ENCODE data around the gene C2CD4D. TPM values are rescaled to one million over a fixed set of nuclear protein-coding genes. Genes with fewer than 3 reads are reported as not detected.
"Not testable (repeated sequence)": the region's sequence is repeated elsewhere in the genome, so short reads cannot be mapped to it uniquely, and the experiment has no call there.

Gene C2CD4D
- total RNA-seq, 1 donor from 2014 or later = not detected

DNA sequence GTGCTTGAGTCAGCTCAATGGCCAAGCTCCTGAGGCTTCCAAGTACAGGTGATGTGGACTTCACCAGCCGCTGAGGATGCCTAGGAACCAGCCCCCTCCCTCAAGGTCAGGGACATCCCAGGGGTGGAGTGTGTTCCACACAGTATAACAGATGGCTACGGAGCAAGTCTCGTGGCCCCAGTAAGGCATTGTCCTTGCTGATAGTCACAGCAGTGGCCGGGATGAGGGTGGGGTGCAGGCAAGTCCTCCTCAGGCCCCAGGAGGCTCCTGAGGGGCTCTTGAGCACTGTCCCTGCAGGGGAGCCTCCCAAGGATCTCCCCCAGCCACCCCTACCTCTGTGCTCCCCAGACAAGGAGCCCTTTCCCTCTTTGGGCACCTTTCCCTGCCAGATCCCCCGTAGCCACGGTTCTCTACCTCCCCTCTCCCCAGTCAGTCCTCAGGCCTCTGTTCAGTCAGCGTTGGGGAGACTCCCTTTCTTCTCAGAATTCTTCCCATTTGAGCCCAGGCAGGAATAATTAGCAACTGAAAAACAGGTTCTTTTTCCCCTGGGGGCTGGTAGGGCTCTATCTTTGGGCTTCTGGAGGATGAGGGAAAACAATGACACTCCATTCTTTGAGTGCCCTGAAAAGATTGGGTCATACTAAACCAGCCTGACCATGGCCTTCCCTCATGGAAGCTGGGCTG, 21.0 kb upstream of the C2CD4D start:
- H3K4me3 Mint-ChIP-seq = no peak overlapping the region
- peaks cover 9% of the 10 kb centered on the region for H3K4me1 Mint-ChIP-seq
- no peak overlapping the region for H3K27ac Mint-ChIP-seq
- H3K9me3 Mint-ChIP-seq = no peaks in the 10 kb centered on the region
- POLR2A ChIA-PET = interaction anchor here (1.5 kb wide), 1 partner anchor 21 kb away, joined by 4 read pairs; the partner anchor contains the start of gene C2CD4D
- intact Hi-C loops (cut with micrococcal nuclease) = no loop called here
- CTCF ChIA-PET = no interaction called here
- no peak for ATAC-seq (ENCODE audit: low read depth)
- H3K36me3 Mint-ChIP-seq (ENCODE audit: low read depth) = no peaks in the 10 kb centered on the region
- no peak for DNase-seq
- H3K27me3 Mint-ChIP-seq = peaks cover 8% of the 10 kb centered on the region
- TF ChIP-seq, protein P1, sequence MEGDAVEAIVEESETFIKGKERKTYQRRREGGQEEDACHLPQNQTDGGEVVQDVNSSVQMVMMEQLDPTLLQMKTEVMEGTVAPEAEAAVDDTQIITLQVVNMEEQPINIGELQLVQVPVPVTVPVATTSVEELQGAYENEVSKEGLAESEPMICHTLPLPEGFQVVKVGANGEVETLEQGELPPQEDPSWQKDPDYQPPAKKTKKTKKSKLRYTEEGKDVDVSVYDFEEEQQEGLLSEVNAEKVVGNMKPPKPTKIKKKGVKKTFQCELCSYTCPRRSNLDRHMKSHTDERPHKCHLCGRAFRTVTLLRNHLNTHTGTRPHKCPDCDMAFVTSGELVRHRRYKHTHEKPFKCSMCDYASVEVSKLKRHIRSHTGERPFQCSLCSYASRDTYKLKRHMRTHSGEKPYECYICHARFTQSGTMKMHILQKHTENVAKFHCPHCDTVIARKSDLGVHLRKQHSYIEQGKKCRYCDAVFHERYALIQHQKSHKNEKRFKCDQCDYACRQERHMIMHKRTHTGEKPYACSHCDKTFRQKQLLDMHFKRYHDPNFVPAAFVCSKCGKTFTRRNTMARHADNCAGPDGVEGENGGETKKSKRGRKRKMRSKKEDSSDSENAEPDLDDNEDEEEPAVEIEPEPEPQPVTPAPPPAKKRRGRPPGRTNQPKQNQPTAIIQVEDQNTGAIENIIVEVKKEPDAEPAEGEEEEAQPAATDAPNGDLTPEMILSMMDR (IDR thresholded peaks at IDR 0.05) = no peak

DNA sequence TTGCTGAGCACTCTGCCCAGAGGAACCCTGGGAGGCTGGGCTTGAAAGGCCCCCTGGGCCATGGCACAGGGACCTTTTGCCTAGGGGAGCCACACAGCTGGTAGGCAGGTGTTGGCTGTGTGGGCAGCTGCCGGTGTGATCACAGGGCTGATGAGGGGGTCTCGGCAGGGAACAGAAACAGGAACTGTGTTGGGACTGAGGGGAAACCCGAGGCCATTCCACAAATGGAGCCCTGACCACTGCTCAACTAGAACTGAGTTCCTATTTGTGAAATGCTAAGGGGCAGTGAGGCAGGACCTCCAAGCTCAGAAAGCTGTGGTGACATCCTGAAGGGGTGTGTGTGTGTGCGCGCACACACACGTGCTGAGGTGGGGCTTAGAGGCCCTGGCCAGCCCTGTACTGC, 20.3 kb upstream of the C2CD4D start:
- Mint-ChIP-seq H3K36me3 (ENCODE audit: low read depth) (no peaks in the 10 kb centered on the region), H3K4me1 (peaks cover 9% of the 10 kb centered on the region), H3K4me3 (no peak overlapping the region), H3K27ac (no peak overlapping the region), H3K9me3 (no peaks in the 10 kb centered on the region), H3K27me3 (peaks cover 3% of the 10 kb centered on the region)
- TF ChIP-seq, protein P1 (IDR thresholded peaks at IDR 0.05) = no peak
- DNase-seq (no peak), ATAC-seq (ENCODE audit: low read depth) (peak; percentile 34)
- ChIA-PET CTCF (interaction anchor here (0.9 to 1.0 kb wide), 2 partner anchors 14 to 142 kb away, joined by 3 read pairs; no protein-coding TSS in a partner anchor), POLR2A (interaction anchor here (1.5 kb wide), 1 partner anchor 20 kb away, joined by 4 read pairs; the partner anchor contains the start of gene C2CD4D)
- intact Hi-C loops (cut with micrococcal nuclease) = no loop called here

DNA sequence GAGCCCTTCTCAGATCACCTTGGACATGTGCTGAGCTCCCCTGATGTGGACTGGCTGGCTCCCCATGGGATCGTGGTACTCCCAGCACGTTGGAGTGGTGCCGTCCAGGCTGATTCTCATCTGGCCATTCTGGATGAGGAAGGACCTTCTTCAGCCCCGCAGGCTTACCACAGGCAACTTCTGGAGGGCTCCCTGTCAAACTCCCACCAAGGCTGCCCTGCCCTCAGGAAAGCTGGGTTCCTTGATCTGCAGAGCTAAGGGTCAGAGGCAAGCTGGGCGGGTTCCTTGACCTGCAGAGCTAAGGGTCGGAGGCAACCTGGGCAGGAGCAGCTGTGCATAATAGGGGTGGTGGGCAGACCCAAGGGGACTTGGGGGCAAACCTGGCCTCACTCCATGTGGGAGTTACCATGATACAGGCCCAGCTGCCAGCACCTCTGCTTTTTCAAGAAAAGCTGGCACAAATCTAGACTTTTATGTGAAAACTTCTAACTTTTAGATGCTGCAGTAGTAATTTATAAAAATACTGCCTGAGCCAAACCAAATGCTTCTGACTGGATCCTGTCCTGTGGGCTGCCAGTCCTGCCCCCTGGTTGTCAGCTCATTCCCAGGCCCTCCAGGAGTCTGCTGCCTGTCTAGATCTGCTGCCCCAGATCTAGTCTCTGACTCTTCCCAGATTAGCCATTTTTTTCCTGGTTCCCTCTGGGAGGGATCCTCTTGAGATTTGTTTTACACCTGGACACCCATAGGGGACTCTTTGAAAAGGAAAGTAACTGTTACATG, 19.5 kb upstream of the C2CD4D start:
- Mint-ChIP-seq H3K36me3 (ENCODE audit: low read depth) (no peaks in the 10 kb centered on the region), H3K27ac (no peak overlapping the region), H3K4me3 (no peak overlapping the region), H3K9me3 (no peaks in the 10 kb centered on the region), H3K27me3 (peaks cover 3% of the 10 kb centered on the region), H3K4me1 (peaks cover 9% of the 10 kb centered on the region)
- DNase-seq (no peak), ATAC-seq (ENCODE audit: low read depth) (no peak)
- intact Hi-C loops (cut with micrococcal nuclease) = no loop called here
- TF ChIP-seq, protein P1 (IDR thresholded peaks at IDR 0.05) = no peak
- POLR2A ChIA-PET = no interaction called here
- CTCF ChIA-PET = interaction anchor here (0.9 to 1.0 kb wide), 2 partner anchors 13 to 143 kb away, joined by 3 read pairs; no protein-coding TSS in a partner anchor

DNA sequence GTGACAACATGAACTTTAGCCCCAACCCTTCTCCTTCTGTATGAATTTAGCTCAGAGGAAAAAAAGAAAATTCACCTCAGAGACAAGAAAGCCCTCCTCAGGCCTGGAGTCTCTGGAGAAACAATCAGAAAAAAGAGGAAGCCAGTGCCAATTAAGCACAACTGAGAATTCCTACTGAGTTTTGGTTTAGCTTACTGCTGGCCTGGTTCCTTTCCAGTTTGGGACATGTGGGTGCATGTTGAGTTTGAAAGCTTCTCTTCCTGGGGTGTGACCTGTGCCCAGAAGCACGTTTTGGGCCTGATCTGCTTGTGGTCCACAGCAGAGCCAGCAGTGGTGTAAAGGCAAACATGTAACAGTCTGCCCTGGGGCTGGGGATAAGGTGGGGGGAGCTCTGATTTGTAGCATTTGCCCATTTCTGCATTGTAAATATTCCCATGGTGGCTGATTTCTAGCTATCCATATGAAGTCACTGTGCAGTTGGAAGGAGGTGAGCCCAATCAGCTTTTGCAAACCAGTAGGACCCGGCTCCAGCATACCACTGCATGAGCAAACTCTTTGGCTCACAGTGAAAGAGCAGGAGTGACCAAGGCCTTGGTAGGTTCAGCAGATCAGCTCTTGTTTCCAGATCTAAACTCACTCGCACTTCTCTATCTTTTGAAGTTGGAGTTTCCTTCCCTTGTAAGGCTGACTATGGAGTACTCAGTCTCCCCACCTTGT, 18.6 kb upstream of the C2CD4D start:
- TF ChIP-seq, protein P1 (IDR thresholded peaks at IDR 0.05) = no peak
- Mint-ChIP-seq H3K4me1 (peaks cover 9% of the 10 kb centered on the region), H3K4me3 (no peak overlapping the region), H3K27me3 (peaks cover 3% of the 10 kb centered on the region), H3K9me3 (no peaks in the 10 kb centered on the region), H3K27ac (no peak overlapping the region), H3K36me3 (ENCODE audit: low read depth) (no peaks in the 10 kb centered on the region)
- CTCF ChIA-PET = no interaction called here
- ATAC-seq (ENCODE audit: low read depth) (no peak), DNase-seq (no peak)
- POLR2A ChIA-PET = no interaction called here
- intact Hi-C loops (cut with micrococcal nuclease) = no loop called here

DNA sequence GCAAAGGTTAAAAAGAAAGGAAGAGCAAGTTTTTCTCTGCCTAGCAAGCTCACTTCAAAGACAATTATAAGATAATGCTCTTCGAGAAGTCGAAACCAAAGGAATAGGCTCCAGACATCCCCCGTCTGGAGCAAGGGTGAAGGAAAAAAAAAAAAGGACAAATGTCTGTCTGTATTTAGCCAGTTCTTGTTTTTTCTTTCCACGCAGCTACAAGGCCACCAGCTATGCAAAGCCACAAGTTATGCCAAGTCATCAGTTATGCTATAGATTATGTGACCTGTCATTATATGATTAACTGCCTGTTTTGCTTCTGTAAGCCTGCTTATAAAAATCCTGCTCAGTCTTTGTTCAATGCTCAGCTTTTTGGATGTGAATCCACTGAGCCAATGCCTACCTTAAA, 16.3 kb upstream of the C2CD4D start:
- no peak overlapping the region for H3K27ac Mint-ChIP-seq
- no peak for ATAC-seq (ENCODE audit: low read depth)
- TF ChIP-seq, protein P1 (IDR thresholded peaks at IDR 0.05) = no peak
- ChIA-PET CTCF (no interaction called here), POLR2A (no interaction called here)
- H3K36me3 Mint-ChIP-seq (ENCODE audit: low read depth) = no peaks in the 10 kb centered on the region
- H3K27me3 Mint-ChIP-seq = peaks cover 9% of the 10 kb centered on the region
- intact Hi-C loops (cut with micrococcal nuclease) = no loop called here
- H3K4me1 Mint-ChIP-seq = peaks cover 9% of the 10 kb centered on the region
- H3K9me3 Mint-ChIP-seq = no peaks in the 10 kb centered on the region
- DNase-seq = no peak
- H3K4me3 Mint-ChIP-seq = no peak overlapping the region

DNA sequence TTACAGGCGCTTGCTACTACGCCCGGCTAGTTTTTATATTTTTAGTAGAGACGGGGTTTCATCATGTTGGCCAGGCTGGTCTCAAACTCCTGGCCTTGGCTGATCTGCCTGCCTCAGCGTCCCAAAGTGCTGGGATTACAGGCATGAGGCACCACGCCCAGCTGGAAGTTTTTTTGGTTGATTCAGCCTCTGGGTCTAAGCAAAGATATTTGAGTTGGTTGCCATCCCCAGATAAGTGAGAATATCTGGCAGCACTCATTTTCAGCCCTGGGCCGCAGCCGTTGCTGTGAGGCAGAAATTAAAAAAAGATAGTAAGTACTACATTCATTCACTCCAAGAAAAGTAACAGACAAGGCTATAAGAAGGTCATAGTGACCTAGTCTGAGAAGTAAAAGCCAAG, 15.9 kb upstream of the C2CD4D start:
- H3K9me3 Mint-ChIP-seq; H3K27ac Mint-ChIP-seq; H3K4me1 Mint-ChIP-seq; H3K36me3 Mint-ChIP-seq (ENCODE audit: low read depth); intact Hi-C loops (cut with micrococcal nuclease); POLR2A ChIA-PET; ATAC-seq (ENCODE audit: low read depth); H3K4me3 Mint-ChIP-seq; CTCF ChIA-PET; DNase-seq: not testable (repeated sequence)
- peaks cover 12% of the 10 kb centered on the region for H3K27me3 Mint-ChIP-seq
